Adrenal gland (tissue), 5 donors: ENCODE data around the gene AGBL3.

Source experiments
- CTCF ChIP-seq, 6 experiments: fragments of 450-650 bp in 4 of 6; fragments of 200-600 bp in 2 of 6; sonication (generic) in 1 of 6; IDR thresholded peaks; 1 replicate in 5 of 6; 2 replicates in 1 of 6; pipeline versions ENCODE4 v1.5.1 to v1.8.0; 2016 to 2021; ENCODE audit warnings: antibody characterized with exemption in 6 of 6, mild to moderate bottlenecking in 2 of 6, moderate library complexity in 1 of 6
- POLR2A ChIP-seq, 2 donors: fragments of 450-650 bp; IDR thresholded peaks; one replicate each; pipeline ENCODE4 v1.6.1; 2017; ENCODE audit warnings: antibody characterized with exemption in 2 of 2, mild to moderate bottlenecking in 2 of 2, moderate library complexity in 1 of 2
- donor health status: DM: no; HTN: no; CAD: no.

- TF ChIP-seq CTCF (IDR thresholded peaks at IDR 0.05) (no peak), POLR2A (IDR thresholded peaks at IDR 0.05) (no peak)
Observed at GRCh38 chr7:135114622-135115021, 128.3 kb downstream of the AGBL3 start.
